ENCODE data around the gene PIK3C2A.

DNA sequence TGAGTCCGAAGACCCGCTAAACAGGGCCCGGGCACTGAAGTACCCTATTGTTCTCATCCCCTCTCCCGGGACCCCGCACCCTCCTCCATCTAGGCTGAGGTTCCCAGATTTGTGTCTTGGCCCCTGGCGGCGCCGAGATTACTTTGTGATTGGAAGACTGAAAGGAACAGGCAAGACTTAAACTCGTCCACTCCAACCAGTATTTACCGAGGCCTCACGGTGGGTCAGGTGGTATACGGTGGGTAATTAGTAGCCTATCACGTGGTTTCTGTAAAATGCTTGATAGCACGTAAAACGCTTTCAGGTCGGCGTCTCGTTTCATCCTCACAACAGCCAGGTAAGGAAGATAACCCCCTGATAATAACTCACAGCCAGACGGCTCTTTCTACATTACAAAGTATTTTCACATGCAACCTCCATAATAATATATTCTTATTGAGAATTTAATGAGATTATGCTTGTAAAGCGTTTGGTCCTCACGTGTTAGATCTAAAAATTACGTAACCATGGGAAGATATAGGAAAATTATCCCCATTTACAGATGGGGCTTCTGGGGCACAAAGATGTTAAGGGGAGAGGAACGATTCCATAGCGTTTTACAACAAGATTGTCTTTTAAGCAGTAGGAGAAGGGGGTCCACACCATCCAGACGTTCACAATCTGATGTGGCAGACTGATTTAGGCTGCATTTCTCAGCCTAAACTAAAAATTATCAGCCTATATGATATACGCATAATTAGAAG is 642 bp upstream of the PIK3C2A start:
- TF ChIP-seq, protein P1, sequence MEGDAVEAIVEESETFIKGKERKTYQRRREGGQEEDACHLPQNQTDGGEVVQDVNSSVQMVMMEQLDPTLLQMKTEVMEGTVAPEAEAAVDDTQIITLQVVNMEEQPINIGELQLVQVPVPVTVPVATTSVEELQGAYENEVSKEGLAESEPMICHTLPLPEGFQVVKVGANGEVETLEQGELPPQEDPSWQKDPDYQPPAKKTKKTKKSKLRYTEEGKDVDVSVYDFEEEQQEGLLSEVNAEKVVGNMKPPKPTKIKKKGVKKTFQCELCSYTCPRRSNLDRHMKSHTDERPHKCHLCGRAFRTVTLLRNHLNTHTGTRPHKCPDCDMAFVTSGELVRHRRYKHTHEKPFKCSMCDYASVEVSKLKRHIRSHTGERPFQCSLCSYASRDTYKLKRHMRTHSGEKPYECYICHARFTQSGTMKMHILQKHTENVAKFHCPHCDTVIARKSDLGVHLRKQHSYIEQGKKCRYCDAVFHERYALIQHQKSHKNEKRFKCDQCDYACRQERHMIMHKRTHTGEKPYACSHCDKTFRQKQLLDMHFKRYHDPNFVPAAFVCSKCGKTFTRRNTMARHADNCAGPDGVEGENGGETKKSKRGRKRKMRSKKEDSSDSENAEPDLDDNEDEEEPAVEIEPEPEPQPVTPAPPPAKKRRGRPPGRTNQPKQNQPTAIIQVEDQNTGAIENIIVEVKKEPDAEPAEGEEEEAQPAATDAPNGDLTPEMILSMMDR (IDR thresholded peaks at IDR 0.05) = no peak
- TF ChIP-seq POLR2A (IDR thresholded peaks at IDR 0.05) (no peak), EP300 (IDR thresholded peaks at IDR 0.05) (no peak)
